Thoracic aorta (tissue), 2 donors: ENCODE data around the gene ANKDD1A. TPM values are rescaled to one million over a fixed set of nuclear protein-coding genes. Genes with fewer than 3 reads are reported as not detected.

Source experiments
- ATAC-seq: fragments of 150-250 bp; one replicate; pipeline ENCODE4 v1.8.0; 2017; ENCODE audit warnings: low read depth; ENCODE audit not compliant: insufficient number of reproducible peaks, low FRiP score
- DNase-seq: peaks from one replicate; pipeline ENCODE4 v3.0.0-alpha.2; 2020; ENCODE audit warnings: low spot score
- H3K27ac ChIP-seq, 2 donors: fragments of 200-600 bp; sonication (generic); 1 replicate in 1 of 2; 2 replicates in 1 of 2; pipeline ENCODE4 v1.5.1; 2016; ENCODE audit warnings: mild to moderate bottlenecking in 2 of 2, moderate library complexity in 2 of 2
- H3K27me3 ChIP-seq: fragments of 200-600 bp; sonication (generic); replicated peaks from 2 replicates; pipeline ENCODE4 v1.6.0; 2016; ENCODE audit warnings: mild to moderate bottlenecking; ENCODE audit not compliant: insufficient read depth
- H3K36me3 ChIP-seq: fragments of 200-600 bp; sonication (generic); one replicate; pipeline ENCODE4 v1.5.1; 2016
- H3K4me1 ChIP-seq, 2 donors: fragments of 200-600 bp; sonication (generic); 1 replicate in 1 of 2; 2 replicates in 1 of 2; pipeline versions ENCODE4 v1.5.1 to v1.6.0; 2016; ENCODE audit warnings: low read depth in 2 of 2, mild to moderate bottlenecking in 1 of 2; ENCODE audit not compliant: control insufficient read depth in 1 of 2
- H3K4me3 ChIP-seq: fragments of 200-600 bp; sonication (generic); 2 replicates; pipeline ENCODE4 v1.5.1; 2016; ENCODE audit warnings: mild to moderate bottlenecking
- H3K9me3 ChIP-seq: fragments of 200-600 bp; sonication (generic); 2 replicates; pipeline ENCODE4 v1.5.1; 2016
- CTCF ChIP-seq: fragments of 200-600 bp; sonication (generic); IDR thresholded peaks from one replicate; pipeline ENCODE4 v1.5.1; 2019; ENCODE audit warnings: antibody characterized with exemption
- total RNA-seq, 2 donors: library from RNA; depleted of rRNA; stranded (reverse); fragments of >200 nt; gene quantifications; one replicate each; pipeline versions ENCODE4 v1.1.0 to v1.2.3, GENCODE V29; 2016

Gene ANKDD1A
- total RNA-seq, 2 donors from 2014 or later: 27.5 to 58.1 TPM

DNA sequence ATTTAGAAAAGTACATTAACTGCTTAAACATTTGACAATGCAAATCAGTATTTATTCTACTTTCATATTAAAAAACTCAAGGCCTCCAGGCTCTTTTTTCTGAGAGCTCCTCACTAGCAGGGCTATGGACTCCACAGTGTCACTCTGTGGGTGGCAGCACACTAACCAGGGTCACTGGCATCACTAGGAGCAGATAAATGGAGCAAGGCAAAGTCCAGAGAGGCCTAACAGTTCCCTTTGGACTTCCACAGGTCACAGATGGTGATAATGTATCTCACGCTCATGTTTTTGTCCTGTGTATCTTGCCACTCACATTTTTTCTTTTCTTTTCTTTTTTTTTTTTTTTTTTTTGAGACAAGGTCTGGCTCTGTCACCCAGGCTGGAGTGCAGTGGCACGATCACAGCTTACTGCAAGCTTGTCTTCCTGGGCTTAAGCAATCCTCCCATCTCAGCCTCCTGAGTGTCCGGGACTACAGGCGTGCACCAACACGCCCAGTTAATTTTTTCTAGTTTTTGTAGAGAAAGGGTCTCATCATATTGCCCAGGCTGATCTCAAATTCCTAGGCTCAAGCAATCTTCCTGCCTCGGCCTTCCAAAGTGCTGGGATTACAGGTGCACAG is 70.2 kb downstream of the ANKDD1A start:
- TF ChIP-seq CTCF: no peak
- H3K27me3 ChIP-seq: no peaks in the 10 kb centered on the region
- H3K4me3 ChIP-seq: no peak overlapping the region
- no peaks in the 10 kb centered on the region for H3K4me1 ChIP-seq
- H3K27ac ChIP-seq: no peak overlapping the region
- no peak for ATAC-seq
- peaks cover 8% of the 10 kb centered on the region for H3K36me3 ChIP-seq
- H3K9me3 ChIP-seq: no peaks in the 10 kb centered on the region
- no peak for DNase-seq

DNA sequence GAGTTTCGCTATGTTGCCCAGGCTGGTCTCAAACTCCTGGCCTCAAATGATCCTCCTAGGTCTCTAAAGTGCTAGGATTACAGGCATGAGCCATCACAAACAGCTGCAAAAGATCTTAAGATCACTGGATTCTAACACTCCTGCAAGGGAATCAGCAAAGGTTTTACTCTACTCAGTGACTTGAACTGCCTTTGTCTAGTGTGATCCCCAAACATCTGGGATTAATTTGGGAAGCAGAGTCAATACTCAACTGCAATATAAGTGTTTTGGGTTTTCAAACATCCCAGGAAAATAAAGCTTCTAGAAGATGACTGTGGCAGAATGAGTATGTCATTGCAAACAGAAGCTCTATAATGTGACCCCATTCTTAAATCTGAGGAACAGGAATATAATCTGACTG is 70.8 kb downstream of the ANKDD1A start:
- Histone ChIP-seq H3K9me3 (no peaks in the 10 kb centered on the region), H3K4me1 (no peaks in the 10 kb centered on the region), H3K27ac (no peak overlapping the region), H3K4me3 (no peak overlapping the region), H3K27me3 (no peaks in the 10 kb centered on the region), H3K36me3 (peaks cover 8% of the 10 kb centered on the region)
- ATAC-seq (no peak), DNase-seq (no peak)
- TF ChIP-seq CTCF: no peak

DNA sequence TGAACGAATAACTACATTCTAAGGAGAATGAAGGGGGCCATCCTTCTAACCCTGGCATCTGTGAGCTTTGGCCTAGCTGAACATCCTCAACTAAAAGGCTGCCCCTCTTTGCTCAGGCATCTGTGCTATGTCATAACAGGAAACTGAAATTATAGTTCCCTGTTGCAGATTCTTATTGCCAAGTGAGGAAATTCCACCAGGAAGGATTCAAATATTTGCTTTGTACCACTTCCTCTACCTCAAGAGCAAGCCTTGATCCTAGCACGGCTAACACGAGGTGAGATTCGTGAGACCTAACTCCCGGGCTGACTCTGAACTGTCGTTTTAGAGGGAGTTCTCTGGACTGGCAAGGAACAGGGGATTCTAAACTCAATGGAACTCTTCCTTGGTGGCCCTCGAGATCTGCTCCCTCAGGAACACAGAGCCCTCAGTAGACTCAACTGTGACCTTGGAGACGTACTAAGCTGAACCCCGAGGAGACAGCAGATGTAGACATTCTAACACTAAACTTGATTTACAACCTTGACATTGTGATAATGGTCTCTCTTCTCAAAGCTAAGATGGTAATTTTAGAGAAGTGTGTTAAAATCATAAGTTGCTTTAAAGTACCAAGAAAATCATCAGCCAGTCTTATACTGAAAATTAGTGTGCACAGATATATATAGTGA is 73.8 kb downstream of the ANKDD1A start:
- DNase-seq (no peak), ATAC-seq (no peak)
- no peaks in the 10 kb centered on the region for H3K36me3 ChIP-seq
- H3K27me3 ChIP-seq: no peaks in the 10 kb centered on the region
- no peak for TF ChIP-seq CTCF
- peaks cover 0 to 10% of the 10 kb centered on the region in 2 donors for H3K4me1 ChIP-seq
- no peaks in the 10 kb centered on the region for H3K9me3 ChIP-seq
- peak overlapping the region in 1 of 2 donors; percentile 45 for H3K27ac ChIP-seq
- no peak overlapping the region for H3K4me3 ChIP-seq

DNA sequence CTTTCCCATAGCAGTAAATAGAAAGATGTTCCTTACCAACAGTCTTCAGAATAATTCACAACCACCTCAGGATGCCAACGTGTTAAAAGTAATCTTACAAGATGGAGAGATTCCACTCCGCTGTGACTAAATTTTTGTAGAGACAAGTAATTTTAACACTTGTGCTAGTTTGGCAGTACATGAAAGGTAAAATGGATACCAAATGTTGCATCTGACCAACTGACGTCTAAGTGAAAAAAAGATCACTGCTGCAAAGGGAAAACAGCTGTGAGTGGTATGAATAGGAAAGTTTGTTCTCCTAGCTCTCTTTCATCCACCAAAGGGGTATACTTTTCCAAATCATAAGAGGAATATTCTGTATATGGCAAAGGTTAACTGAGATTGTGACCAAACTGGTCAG is 75.4 kb downstream of the ANKDD1A start:
- no peak for ATAC-seq
- Histone ChIP-seq H3K36me3 (no peaks in the 10 kb centered on the region), H3K27me3 (no peaks in the 10 kb centered on the region), H3K27ac (no peak overlapping the region), H3K9me3 (no peaks in the 10 kb centered on the region), H3K4me1 (peaks cover 0 to 10% of the 10 kb centered on the region in 2 donors), H3K4me3 (no peak overlapping the region)
- DNase-seq: no peak
- TF ChIP-seq CTCF: no peak

DNA sequence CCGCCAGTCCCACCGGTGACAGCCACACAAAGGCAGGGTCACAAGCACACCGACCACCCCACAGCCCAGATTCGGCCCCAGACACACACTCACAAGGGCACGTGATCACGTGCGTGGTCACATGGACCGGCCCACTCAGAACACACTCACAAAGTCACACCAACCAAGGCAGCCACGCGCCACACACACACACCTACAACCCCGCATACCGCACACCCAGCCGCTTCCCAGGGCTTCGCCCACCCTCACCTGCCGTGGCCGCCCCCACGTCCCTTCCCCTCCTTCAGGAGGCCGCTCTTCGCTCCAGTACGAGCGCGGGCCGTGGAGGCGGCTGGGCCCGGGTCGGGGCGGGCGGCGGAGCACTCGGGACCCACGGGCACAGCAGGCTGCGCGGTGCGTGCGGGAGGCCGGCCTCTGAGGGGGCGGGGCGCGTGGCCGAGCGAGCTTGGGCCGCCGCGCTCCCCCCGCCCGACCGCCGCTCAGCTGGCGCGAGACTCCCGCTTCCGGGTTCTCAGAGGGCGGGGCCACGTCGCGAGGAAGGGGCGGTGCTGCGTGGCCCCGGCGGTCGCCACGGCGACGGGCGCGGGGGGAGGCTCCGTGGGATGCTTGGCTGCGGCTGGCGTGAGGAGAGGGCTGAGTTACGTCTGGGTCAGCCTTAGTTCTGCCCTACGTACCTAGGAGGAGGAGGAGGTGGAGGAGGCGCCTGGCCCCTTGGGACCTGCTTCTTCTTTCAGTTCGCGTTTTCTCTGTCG is 77.9 kb downstream of the ANKDD1A start, which contains the start of gene SPG21:
SPG21 (minus strand) TSS at position 499 of the 752 bp plus-strand sequence. CDS start 6,345 bp downstream, outside the sequence.
- ATAC-seq: peak; percentile 77
- H3K9me3 ChIP-seq: no peaks in the 10 kb centered on the region
- H3K4me1 ChIP-seq: peaks cover 0 to 10% of the 10 kb centered on the region in 2 donors
- TF ChIP-seq CTCF: no peak
- DNase-seq: peak; percentile 58
- peak within 1 kb of the TSS; percentile 89 for H3K4me3 ChIP-seq
- H3K27me3 ChIP-seq: no peaks in the 10 kb centered on the region
- peak within 1 kb of the TSS; percentile 79 to 95 for H3K27ac ChIP-seq
- no peaks in the 10 kb centered on the region for H3K36me3 ChIP-seq
